ENCODE measurements around the gene SMYD1.

The SMYD1 gene

GRCh38 chr2:88087073-88087472, 19.4 kb downstream of the SMYD1 start:
- DNase-seq (ENCODE audit: low spot score), result no peak

- no peak for DNase-seq (ENCODE audit: low spot score)
Observed at GRCh38 chr2:88087763-88088162, 20.1 kb downstream of the SMYD1 start.

DNA sequence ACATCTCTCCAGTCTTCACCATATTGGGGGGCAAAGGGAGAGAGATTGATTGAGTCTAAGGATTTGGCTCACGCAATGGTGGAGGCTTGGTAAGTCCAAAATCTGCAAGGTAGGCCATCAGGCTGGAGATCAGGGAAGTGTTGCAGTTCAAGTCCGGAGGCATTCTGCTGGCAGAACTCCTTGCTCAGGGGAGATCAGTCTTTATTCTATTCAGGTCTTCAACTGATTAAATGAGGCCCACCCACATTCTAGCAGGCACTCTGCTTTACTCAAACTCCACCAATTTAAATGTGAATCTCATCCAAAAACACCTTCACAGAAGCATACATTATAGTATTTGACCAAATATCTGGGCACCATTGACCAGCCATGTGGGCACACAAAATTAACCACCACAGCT, 21.4 kb downstream of the SMYD1 start:
- DNase-seq (ENCODE audit: low spot score), result no peak

- no peak for DNase-seq (ENCODE audit: low spot score)
Observed at GRCh38 chr2:88090446-88091283, 23.0 kb downstream of the SMYD1 start.

DNA sequence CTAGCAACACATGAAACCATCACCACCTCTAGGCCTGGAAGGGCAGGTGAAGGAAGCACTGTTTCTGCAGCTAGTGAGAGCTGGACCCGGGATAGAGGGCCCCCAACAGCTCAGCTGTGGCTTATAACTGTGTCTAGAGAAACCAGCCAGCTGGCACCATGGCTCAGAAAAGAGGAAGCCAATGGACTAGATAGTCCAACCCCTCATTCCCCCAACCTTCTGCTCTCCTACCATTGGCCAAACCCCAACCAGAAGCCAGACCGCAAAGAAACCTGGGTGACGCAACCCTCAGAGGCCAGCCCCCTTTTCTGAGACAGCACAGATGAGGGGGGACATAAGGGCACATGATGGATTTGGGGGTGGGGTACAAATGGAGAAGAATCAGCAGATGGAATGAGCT, 24.3 kb downstream of the SMYD1 start:
- no peak for DNase-seq (ENCODE audit: low spot score)

DNA sequence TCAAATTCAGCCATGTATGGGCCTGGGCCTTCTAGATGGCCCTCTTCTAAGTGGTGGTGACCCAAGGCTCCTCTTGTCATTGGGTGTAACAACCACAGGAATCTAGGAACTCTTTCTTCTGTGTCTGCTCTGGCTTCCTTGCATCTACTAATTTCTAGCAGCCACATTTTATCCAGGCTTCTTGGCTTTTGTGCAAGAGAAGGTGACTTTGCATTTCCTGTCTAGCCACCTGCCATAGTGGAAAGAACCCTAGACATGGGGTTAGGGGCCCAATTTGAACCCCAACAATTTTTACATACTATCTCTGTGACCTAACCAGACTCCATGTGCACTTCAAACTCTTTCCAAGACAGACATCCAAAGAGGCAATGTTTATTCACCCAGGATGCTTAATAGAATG, 25.1 kb downstream of the SMYD1 start:
- no peak for DNase-seq (ENCODE audit: low spot score)

DNA sequence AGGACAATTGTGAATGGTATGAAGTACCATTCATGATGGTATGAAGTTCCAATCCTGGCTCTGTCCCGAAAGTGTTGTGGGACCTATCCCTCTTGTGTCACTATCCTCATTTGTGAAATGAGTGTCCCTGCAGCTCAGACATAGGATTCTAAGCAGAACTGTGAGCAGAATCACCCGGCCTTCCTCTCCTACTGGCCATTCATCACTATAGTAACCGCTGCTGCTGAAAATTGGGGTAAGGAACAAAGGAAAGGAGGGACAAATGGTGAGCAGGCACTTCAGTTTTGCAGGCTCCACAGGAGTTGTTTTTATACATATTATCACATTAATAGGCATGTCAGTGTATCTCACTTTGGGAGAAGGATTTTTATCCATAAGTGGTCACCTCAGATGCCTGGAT, 27.4 kb downstream of the SMYD1 start:
- no peak for DNase-seq (ENCODE audit: low spot score)

GRCh38 chr2:88096708-88097107, 29.1 kb downstream of the SMYD1 start:
- no peak for DNase-seq (ENCODE audit: low spot score)

GRCh38 chr2:88097192-88097591, 29.6 kb downstream of the SMYD1 start:
- no peak for DNase-seq (ENCODE audit: low spot score)

GRCh38 chr2:88097891-88098557, 30.4 kb downstream of the SMYD1 start:
- DNase-seq (ENCODE audit: low spot score), result no peak

DNA sequence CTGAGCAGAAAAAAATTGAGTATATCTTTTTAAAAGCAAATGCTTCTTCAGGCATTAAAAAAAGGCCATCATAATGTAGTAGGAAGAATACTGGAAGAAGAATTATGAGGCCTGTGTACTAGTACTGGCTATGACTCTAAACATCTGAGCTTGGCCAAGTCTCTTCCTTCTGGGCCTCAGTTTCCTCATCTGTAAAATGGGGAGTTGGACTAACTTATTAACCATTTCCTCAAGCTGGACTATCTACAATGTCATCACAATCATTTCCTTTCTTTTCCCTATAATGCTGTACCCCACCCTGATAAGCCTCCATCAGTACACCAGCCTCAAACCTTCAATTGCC, 30.9 kb downstream of the SMYD1 start:
- DNase-seq (ENCODE audit: low spot score), result no peak

DNA sequence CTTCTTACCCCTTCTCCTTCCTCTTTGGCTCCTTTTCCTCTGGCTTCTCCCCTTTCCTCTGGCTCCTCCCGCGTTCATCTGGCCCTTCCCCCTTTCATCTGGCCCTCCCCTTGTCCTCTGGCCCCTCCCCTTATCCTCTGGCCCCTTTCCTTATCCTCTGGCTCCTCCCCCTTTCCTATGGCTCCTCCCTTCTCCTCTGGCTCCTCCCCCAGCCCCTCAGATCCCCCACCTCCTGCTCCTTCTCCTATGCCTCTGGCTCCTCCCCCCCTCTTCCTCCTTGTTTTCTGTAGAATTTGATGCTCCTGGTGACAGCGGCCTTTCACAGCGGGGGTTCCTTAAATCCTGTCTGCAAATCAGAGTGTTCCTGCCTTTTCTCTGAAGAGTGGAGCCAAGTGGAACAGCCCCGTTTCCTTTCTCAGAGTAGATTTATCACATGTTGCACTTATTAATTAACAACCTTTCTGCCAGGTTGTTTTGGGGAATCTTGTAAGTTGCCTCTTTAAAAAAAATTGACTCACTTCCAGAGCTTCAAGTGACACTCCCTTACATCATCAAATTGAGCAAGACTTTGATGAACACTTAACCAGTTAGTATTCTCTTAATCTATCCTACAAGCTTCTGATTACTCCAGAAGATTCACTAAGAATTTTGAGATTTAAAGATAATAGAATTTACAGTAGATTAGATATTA, 32.3 kb downstream of the SMYD1 start:
- DNase-seq (ENCODE audit: low spot score), result no peak

- no peak for DNase-seq (ENCODE audit: low spot score)
Observed at GRCh38 chr2:88100489-88100858, 32.8 kb downstream of the SMYD1 start.

- no peak for DNase-seq (ENCODE audit: low spot score)
Observed at GRCh38 chr2:88108796-88109195, 41.2 kb downstream of the SMYD1 start.

DNA sequence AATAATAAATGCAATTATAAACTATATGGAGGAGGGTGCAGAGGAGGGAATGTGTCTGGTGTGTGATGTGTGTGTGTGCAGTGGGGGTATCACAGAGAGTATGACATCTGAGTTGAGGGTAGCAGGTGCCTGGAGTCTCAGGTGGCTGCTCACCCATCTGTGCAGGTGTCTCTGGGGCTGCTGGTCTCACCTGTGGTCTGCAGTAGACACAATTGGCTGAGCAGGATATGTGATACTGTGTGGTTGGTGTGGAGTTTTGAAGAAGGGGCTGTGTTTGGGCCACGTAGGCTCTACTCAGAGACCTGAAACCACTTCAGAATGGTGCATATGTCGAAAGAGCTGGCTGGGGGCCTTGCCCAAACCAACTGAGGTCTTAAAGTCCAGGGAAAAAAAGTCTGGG, 43.2 kb downstream of the SMYD1 start:
- DNase-seq (ENCODE audit: low spot score), result no peak

DNA sequence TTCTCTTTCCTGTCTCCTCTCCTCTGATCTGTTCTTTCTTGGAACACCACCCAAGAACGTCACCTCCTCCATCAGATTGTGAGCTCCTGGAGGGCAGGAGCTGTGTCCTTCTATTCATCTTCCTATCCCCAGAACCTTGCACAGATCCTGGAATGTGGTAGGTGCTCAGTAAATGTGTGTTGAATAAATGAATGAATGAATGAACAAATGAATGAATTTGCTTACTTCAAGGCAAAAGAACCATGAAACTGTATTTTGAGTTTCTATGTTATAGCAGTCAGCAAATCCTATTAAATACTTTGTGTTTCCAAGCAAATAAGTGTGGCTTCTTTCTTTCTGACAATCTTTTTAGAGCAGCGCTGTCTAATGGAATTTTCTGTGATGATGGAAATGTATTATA, 45.4 kb downstream of the SMYD1 start:
- DNase-seq (ENCODE audit: low spot score), result no peak

- no peak for DNase-seq (ENCODE audit: low spot score)
Observed at GRCh38 chr2:88114889-88115288, 47.3 kb downstream of the SMYD1 start.

DNA sequence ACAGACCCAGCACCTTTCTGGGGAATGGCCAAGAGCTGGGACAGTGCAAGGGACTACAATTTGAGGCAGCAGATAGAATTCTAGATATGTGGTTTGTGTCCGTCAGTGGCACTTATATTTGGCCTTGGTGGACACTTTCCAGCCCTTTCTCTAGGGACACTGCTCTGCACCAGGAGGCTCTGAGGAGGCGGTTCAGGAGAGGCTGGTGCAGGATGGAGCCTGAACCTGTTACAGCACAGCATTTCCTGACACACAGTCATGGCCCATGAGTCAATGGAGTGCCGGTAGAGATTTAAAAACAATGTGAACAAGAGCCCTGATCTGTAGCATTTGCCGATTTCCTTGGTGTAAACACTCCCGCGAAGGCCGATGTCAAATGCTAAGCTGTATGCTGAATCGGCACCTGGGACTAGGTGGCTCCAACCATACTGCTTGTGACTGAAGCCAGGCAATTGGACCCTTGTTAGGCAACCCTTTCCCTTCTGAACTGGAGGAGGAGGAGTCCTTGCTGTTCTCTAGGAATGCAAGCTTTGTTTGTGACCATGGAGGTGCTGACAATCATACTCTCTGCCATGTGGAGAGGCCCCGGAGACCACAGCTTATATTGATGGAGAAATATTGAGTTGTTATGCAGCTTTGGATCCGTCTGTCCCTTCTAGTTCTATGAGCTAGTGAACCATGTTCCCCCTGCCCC, 48.3 kb downstream of the SMYD1 start:
- DNase-seq (ENCODE audit: low spot score), result no peak

DNA sequence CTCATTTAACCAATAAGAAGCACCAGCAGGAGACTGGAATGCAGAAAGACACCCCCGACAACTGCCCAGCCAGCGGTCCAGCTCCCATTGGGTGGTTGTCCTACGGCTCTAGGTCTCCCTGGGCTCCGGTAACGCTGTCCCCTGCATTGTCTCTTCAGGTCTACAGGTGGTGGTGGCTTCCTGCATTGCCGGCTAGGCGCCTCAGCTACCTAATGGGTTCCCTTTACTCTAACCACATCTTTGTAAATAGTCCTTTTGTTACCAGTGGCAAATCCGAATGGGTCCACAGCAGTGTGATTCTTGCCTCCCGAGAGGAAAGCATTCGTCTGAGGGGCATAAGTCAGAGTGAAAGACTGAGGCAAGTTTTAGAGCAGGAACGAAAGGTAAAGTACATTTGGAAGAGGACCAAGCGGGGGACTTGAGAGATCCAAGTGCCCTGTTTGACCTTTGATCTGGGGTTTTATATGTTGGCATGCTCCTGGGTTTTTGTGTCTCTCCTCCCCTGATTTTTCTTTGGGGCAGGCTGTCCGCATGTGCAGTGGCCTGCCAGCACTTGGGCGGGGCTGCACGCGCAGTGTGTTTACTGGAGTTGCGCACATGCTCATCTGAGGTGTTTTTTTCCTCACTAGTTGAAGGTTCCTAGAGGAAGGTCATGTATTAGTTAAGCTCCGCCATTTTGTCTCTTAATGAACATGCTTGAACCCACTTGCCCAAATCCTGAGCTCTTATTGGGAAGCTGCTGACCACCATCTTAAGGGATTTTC, 49.2 kb downstream of the SMYD1 start:
- DNase-seq (ENCODE audit: low spot score), result no peak

DNA sequence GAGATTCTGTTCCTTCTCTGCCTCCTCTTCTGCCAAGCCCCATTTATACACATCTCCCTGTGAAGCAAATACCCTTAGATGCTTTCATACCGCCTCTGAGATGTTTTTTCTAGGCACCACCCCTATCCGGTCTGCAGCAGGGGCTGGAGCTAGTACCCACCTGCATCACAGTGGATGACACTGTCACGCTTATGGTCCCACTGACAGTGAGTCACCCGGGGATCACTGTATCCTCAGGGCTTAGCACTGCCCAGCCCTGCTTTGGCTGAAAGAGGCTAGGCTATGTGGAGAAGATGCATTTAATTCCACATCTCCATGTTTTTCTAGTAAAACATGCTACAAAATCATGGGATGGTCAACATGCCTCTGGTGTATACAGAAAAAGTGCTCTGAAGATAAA, 50.3 kb downstream of the SMYD1 start:
- DNase-seq (ENCODE audit: low spot score), result no peak

DNA sequence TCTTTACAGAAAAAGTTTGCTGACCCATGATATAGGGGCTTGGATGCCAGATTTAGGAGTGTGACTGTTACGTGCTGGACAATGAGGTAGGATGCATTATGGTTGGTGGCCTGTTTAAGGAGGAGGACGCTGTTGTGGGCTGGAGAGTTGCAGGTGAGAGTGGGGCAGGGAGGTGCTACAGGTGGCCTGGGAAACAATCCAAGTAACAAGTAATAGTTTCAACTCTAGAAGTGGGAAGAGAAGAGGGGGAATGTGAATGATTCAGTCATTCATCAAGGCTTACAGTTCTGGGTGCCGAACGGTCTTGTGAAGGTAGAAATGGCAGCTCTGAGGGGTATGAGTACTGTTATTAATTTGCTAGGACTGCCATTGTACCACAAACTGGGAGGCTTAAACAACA, 54.1 kb downstream of the SMYD1 start:
- no peak for DNase-seq (ENCODE audit: low spot score)
